Progenitor cell of endocrine pancreas (in vitro differentiated cells): ENCODE results near the gene CYP26A1. TPM values are rescaled to one million over a fixed set of nuclear protein-coding genes. Genes with fewer than 3 reads are reported as not detected.

Experiments
- DNase-seq: peaks from one replicate; pipeline ENCODE4 v3.0.0; 2021; ENCODE audit warnings: low spot score; ENCODE audit not compliant: unreplicated experiment
- H3K27ac Mint-ChIP-seq: 2 replicates; pipeline ENCODE4 v1.8.0; 2021; ENCODE audit warnings: mild to moderate bottlenecking, moderate library complexity, mixed read lengths
- H3K27me3 Mint-ChIP-seq: 2 replicates; pipeline ENCODE4 v1.8.0; 2021; ENCODE audit warnings: mixed read lengths
- H3K36me3 Mint-ChIP-seq: 2 replicates; pipeline ENCODE4 v1.8.0; 2022; ENCODE audit warnings: mixed read lengths; ENCODE audit not compliant: insufficient read depth
- H3K4me1 Mint-ChIP-seq: 2 replicates; pipeline ENCODE4 v1.8.0; 2021; ENCODE audit warnings: low read depth, mixed read lengths
- H3K4me3 Mint-ChIP-seq: 2 replicates; pipeline ENCODE4 v1.8.0; 2021; ENCODE audit warnings: low read depth, mild to moderate bottlenecking, moderate library complexity, mixed read lengths
- H3K9me3 Mint-ChIP-seq: 2 replicates; pipeline ENCODE4 v1.8.0; 2021; ENCODE audit warnings: low read depth, mixed read lengths
- CTCF ChIP-seq: fragments of 200-600 bp; sonication (generic); IDR thresholded peaks from one replicate; pipeline ENCODE4 v1.5.0; 2021; ENCODE audit warnings: antibody characterized with exemption, mild to moderate bottlenecking; ENCODE audit not compliant: unreplicated experiment
- total RNA-seq: library from RNA; stranded (reverse); gene quantifications from 2 replicates; pipeline ENCODE4 v1.2.1, GENCODE V29; 2021

CYP26A1 gene
- total RNA-seq, 1 donor from 2014 or later = 1.8 TPM

GRCh38 chr10:93087846-93088245, 14.2 kb downstream of the CYP26A1 start:
- no peaks in the 10 kb centered on the region for H3K4me1 Mint-ChIP-seq
- no peak overlapping the region for H3K27ac Mint-ChIP-seq
- H3K9me3 Mint-ChIP-seq = no peaks in the 10 kb centered on the region
- TF ChIP-seq CTCF = no peak
- no peaks in the 10 kb centered on the region for H3K36me3 Mint-ChIP-seq
- no peak for DNase-seq
- no peak overlapping the region for H3K4me3 Mint-ChIP-seq
- peaks cover 5% of the 10 kb centered on the region for H3K27me3 Mint-ChIP-seq

- Mint-ChIP-seq H3K27ac (no peak overlapping the region), H3K36me3 (no peaks in the 10 kb centered on the region), H3K4me3 (no peak overlapping the region), H3K27me3 (peaks cover 5% of the 10 kb centered on the region), H3K9me3 (no peaks in the 10 kb centered on the region), H3K4me1 (no peaks in the 10 kb centered on the region)
- DNase-seq = no peak
- TF ChIP-seq CTCF = no peak
These were observed 14.8 kb downstream of the CYP26A1 start for GRCh38 chr10:93088466-93088865.

- no peaks in the 10 kb centered on the region for H3K36me3 Mint-ChIP-seq
These were observed 16.9 kb downstream of the CYP26A1 start for GRCh38 chr10:93090619-93091018.

GRCh38 chr10:93091960-93092359, 18.3 kb downstream of the CYP26A1 start:
- H3K9me3 Mint-ChIP-seq = no peaks in the 10 kb centered on the region
- no peak for TF ChIP-seq CTCF
- no peaks in the 10 kb centered on the region for H3K4me1 Mint-ChIP-seq
- no peaks in the 10 kb centered on the region for H3K27me3 Mint-ChIP-seq
- H3K4me3 Mint-ChIP-seq = no peak overlapping the region
- no peaks in the 10 kb centered on the region for H3K36me3 Mint-ChIP-seq
- H3K27ac Mint-ChIP-seq = no peak overlapping the region
- no peak for DNase-seq

More at GRCh38 chr10:93090619-93091018, 16.9 kb downstream of the CYP26A1 start:
- TF ChIP-seq CTCF = no peak
- no peak overlapping the region for H3K4me3 Mint-ChIP-seq
- no peak overlapping the region for H3K27ac Mint-ChIP-seq
- H3K4me1 Mint-ChIP-seq = no peaks in the 10 kb centered on the region
- no peaks in the 10 kb centered on the region for H3K9me3 Mint-ChIP-seq
- peaks cover 5% of the 10 kb centered on the region for H3K27me3 Mint-ChIP-seq
- no peak for DNase-seq

GRCh38 chr10:93095225-93095624, 21.5 kb downstream of the CYP26A1 start:
- no peak for TF ChIP-seq CTCF
- H3K4me3 Mint-ChIP-seq = no peak overlapping the region
- DNase-seq = no peak
- H3K36me3 Mint-ChIP-seq = no peaks in the 10 kb centered on the region
- H3K9me3 Mint-ChIP-seq = no peaks in the 10 kb centered on the region
- H3K27ac Mint-ChIP-seq = no peak overlapping the region
- H3K27me3 Mint-ChIP-seq = no peaks in the 10 kb centered on the region
- H3K4me1 Mint-ChIP-seq = peaks cover 4% of the 10 kb centered on the region
